Measurements from ENCODE around the gene TFAP2C.
A peak's percentile ranks its signal among the peaks of the same experiment; 100 is the strongest.
"Not testable (repeated sequence)": the region's sequence is repeated elsewhere in the genome, so short reads cannot be mapped to it uniquely, and the experiment has no call there.

The TFAP2C gene

DNA sequence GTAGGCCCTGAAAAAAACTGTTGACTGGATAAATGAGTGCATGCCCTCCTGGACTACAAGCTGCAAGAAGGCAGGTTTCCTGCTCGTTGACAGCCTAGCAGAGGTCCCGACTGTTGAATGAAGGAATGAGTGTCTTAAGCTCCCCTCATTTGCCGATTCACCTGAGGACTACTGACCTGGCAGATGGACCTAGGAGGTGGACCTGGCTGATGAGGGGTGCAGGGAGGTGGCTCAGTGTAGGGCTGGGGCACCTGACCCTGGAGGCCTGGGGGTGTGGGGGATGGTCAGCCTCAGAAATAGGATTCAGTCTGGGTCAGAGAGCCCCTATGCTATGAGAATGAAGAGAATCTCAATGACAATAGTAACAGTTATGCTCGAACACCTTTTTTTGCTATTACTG lies 11.6 kb upstream of the TFAP2C start:
- no peak for DNase-seq

DNA sequence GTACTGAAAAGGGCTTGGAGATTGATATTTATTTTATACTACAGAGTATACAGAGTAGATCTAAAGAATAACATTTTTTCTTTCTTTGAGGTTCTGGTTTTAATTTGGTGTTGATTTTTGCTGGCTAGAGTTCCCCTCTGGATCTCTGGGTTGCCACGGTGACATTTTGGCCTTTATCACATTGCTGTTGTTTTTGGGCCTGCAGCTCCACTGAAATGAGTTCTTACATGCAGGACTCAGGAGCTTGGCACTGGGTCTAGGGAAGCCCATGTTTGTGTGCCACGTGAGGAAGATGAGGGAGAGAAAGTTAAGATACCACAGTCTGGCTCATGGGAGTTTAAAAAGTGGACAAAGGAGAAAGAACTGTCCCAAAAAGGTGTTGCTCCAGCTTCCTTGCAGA lies 7.4 kb upstream of the TFAP2C start:
- no peak for DNase-seq

DNA sequence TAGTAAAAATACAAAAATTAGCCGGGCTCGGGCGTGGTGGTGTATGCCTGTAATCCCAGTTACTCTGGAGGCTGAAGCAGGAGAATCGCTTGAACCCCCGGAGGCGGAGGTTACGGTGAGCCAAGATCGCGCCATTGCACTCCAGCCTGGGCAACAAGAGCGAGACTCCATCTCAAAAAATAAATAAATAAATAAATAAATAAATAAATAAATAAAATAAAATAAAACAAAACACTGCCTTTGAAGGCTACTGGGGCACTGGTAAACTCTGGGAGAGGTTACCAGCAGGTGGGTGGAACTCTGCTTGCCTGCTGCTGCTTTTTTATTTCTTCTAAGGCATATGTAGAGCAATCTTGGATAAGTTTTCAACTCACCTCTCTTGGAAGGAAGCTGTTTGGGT lies 5.2 kb upstream of the TFAP2C start:
- not testable (repeated sequence) for DNase-seq

DNA sequence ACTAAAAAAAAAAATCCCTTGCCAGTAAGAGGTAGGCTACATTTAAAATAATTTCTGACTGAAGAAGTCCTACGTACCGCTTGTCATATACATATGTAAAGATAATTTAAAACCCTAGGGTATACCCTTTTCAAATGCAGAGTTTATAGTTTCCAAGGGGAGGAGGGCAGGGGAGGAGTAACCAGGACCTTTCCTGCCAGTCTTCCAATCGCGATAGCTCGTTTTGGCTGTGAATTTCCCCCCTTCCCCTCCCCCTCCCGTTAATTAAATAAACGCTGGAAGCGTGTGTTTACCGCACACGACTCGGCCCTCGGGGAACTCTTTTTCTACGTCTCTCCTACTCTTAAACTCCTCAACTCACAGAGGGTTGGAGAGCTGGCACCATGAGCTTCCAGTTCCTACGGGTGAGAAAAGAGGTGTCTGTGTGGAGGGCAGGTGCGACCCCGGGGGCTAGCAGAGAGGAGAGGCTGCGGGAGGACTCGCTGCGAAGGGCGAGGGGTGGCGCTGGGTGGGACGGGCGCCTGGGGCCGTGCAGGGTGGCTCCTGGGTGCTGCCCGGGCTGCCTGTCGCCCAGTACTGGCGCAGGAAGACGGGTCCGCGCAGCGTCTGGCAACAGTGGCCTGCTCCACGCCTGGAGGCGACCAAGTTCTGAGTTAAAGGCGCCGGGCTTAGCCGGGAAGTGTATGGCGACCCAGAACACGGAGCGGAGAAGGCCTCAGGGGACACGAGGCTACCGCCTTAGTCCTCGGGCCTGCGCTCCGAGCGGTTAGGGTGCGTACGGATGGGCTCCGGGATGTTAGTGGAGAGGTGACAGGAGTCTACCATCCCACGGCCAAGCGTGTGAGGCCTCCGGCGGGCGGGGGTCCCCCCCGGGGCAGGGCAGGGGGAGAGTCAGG lies 4.1 kb upstream of the TFAP2C start:
- no peak for DNase-seq

DNA sequence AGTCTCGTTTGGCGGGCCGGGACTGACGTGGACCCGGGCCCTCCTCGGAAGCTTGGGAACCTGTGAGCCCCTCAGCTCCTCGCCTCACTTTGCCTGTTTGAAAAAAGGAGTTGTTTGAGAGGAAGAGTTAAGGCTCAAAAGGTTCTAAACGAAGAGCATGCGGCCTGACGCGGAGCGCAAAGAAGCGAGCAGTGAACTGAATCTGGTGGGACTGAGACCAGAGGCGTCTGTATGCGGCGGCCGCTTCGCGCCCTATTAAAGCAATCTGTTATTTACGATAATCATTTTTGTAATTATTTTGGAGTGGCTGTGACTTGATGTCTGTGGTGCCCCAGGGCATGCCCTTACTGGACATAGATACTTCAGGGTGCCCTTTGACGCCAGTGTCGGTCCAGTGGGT lies 3.3 kb upstream of the TFAP2C start:
- DNase-seq = no peak

DNA sequence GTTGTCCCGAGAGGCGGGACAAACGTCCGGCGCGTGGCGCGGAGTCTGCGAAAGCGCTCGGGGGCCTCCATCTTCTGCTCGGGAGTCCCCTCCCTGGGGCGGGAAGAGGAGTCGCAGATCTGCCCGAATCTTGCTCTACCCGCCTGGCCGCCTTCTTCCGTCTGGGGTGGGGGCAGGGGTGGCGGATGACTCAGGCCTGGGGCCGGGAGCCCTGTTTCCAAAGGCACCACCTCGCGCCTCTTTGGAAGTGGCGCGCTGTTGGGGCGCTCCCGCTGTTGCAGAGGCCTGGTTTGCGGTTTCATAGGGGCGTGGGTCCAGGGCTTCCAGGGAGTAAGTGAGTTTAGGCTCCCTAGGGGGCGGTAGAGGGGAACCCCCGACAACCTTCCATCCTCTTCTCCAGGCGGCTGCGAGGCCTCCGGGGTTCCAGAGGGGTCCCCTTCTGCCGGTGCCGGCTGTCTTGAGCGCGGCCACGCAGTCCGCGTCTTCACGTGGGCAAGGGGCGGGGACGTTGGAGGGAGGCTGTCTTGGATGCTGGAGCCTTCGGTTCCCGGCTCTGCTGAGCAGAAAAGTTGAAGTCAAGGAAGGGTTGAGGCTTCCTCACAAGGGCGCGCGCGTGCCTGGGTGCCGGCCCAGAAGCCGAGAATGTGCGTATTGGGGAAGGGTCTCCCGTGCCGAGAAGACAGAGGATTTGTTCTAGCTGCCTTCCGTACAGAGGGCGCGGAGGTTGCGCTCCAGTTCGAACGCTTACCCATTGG lies 2.6 kb upstream of the TFAP2C start:
- no peak for DNase-seq

DNA sequence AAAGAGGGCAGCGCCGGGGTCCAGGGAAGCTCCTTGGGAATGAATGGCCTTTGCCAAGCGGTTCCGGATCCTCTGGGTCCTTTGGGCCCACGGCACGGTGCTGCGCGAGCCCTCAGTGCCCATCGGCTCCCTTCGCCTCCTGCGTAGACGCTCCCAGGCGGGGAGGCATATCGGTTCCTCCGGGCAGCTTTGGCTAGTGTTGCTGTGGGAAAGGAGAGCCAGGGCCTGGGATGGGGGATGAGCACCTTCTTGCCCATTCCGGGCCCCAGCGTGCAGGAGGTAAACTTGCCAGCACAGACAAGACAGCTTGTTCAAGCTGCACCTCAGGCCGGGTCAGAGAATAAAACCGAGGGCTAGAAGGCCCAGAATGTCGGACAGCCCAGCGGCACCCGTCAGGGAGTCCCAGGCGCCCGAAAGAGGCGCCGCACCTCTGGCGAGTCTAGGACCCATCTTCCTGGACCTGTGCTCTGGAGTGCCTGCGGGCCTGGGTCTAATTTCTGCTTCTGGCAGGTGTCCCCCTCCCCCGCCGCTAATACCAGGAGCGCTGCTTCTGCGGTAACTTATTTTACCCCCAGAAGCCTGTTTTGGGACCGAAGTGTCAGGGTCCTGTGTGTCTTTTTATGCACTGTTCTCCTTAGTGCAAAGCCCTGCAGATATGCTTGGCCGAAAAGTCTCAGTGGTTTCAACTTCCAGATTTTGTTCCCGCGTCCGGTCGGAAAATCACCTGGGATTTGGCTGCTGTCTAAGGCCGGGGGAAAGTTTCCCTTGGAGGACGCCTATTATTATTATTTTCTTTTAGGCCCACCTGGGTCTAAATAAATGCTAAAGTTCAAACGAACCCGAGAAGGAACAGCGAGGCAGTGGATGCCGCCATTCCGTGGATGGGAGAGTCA lies 1.7 kb upstream of the TFAP2C start:
- DNase-seq = no peak

DNA sequence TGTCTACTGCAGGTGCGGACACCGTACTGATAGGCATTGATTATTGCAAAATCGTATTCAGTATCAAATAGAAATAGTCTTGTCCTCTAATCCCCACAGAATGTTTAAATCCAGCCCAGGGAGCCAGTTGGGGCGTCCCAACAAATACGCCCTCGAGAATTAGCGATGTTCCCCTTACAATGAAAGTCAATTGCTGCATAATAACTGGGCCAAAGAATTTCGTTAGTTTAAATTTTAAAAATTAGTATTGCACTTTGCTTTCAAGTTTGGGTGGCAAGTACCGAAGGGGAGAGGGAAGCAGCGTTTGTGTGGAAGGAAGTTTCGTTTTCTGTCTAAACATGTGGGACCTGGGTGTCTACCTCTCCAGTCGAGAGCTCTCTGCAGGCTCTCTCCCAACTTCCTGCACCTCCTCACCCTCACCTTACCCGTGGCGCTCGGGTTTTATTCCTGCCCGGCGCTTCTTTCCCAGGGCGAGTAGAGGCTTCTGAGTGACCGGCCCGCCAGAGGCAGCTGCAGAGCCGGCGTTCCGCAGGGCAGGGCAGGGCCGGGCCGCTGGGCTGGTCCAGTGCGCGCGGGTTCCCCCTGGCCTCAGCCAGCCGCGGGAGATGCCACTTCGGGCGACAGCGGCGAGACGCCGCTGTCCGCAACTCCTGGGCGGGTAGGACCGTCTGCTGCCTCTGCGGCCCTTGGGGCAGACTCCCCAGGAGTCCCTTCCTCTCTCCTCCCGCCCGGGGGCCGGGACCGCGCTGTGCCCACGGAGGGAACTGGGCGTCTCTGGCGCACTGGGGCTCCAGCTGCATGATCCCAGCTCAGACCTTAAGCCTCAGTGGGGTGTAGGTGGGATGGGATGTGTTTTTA lies 862 bp upstream of the TFAP2C start:
- DNase-seq = no peak

DNA sequence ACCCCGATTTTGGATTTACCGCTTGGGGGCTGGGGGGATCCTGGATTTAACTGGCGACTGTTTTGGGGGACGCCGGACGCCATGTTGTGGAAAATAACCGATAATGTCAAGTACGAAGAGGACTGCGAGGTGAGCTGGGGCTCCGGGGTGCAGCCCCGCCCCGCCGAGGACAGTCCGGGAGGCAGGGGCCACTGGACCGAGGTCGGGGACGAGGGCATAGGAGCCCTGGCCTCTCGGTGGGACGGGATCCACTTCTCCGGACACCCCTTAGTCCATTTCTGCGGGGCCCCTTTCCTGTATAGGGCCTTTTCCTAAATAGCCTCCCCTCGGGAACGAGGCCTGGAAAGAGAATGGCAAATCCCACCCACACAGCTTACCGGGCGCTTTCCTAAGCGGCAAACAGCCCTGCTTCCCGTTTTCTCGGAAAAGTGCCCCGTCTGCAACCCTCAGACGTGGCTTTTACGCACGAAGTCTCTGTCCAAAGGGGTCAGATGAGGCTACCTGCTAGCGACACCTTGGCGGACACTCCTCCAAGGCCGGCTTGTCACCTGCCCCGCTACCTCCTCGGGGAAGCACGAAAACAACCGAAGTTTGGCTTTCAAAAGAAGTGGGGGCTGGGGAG lies 469 bp downstream of the TFAP2C start:
- DNase-seq = no peak

DNA sequence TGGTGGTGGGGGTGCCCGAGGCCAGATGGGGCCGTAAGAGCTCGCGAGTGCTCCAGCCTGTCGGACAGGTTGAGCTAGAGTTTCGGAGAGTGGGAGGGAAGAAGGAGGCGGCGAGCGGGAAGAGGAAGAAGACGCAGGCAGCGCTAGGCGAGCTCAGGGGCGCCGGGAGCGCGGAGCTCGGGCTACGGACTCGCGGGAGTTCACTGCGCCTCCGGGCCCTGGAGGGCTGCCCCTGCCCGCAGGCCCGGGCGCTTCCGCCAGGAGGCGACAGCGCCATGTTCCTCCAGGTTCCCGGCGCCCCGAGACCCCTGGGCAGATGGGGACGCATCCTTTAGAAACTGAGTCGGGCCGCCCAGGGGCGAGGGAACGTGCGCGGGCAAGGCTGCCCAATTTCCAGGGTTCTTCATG lies 984 bp downstream of the TFAP2C start:
- DNase-seq = no peak

DNA sequence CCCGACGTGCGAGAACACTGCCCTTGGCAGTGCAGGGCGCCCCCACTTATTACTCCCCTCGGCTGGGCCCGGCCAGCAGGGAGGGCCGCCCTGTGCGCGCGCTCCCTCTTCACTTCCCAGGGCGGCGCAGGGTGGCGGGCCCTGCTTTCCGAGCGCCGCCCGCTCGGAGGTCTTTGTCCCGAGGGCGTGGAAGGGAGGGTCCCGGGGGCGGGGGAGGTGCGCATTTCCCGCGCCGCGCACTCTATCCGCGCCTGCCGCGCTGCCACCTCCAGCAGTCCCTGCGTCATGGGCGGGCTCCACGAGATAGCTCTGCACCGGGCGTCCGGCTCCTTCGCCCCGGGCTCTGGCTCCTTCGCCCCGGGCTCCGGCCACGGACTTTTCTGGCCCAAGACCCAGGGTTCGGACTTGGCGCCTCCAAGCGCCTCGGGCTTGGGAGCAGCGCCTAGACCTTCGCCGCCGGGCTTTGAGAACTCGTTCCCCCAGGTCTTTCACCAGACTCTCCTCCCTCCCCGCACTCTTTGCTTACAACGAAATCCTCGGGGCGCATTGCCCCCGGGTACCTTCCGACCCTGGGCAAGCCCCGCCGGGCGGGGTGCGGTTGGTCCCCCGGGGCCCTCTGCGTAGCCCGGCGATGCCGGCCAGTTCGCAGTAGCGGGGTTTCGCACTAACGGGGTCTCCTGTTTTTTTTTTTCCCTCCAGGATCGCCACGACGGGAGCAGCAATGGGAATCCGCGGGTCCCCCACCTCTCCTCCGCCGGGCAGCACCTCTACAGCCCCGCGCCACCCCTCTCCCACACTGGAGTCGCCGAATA lies 1.6 kb downstream of the TFAP2C start:
- no peak for DNase-seq

DNA sequence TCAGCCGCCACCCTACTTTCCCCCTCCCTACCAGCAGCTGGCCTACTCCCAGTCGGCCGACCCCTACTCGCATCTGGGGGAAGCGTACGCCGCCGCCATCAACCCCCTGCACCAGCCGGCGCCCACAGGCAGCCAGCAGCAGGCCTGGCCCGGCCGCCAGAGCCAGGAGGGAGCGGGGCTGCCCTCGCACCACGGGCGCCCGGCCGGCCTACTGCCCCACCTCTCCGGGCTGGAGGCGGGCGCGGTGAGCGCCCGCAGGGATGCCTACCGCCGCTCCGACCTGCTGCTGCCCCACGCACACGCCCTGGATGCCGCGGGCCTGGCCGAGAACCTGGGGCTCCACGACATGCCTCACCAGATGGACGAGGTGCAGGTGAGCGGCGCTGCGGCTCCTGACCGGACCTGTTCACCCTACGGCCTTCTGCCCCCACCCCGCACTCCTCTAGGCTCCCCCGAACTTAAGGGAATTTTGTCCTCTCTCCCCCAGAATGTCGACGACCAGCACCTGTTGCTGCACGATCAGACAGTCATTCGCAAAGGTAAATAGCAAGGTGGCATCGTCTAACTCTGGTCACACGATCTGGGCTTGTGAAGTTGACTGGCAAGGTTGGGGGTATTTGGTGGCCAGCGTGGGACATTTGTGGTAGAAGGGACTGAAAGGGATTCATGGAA lies 2.3 kb downstream of the TFAP2C start:
- DNase-seq = no peak

DNA sequence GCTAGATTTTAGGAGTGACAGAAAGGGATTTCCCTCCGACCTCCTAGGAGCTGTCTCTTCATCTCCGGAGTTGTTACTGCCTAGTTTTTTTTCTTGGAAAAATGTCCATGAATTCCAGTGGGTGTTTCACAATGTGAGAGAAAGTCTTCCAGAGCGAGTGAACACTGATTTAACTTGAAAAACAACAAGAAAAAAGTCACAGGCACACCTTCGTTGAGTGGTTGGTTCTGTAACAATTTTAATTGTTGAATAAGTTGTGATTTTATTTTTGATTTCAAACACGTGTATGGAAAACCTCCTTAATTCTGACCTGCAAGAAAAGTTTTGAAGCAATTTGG lies 2.9 kb downstream of the TFAP2C start:
- DNase-seq = no peak

DNA sequence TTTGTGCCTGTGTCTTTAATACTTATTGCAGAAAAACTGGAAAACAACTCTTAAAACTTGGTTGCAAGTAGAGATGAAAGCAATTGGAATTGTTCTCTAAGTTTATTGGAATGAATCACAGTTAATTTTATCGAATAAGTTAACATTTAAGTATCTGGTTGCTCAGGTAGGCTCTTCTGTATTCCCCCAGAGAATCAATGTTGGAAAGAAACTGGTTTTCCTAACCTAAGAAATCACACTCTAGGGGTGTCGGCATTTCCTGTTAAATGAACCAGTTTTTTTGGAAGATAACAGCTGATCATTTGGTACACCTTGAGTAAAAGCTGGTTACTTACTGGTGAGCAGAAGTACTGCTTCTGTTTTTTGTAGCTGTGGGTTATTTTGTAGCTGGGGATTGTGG lies 5.2 kb downstream of the TFAP2C start:
- no peak for DNase-seq

DNA sequence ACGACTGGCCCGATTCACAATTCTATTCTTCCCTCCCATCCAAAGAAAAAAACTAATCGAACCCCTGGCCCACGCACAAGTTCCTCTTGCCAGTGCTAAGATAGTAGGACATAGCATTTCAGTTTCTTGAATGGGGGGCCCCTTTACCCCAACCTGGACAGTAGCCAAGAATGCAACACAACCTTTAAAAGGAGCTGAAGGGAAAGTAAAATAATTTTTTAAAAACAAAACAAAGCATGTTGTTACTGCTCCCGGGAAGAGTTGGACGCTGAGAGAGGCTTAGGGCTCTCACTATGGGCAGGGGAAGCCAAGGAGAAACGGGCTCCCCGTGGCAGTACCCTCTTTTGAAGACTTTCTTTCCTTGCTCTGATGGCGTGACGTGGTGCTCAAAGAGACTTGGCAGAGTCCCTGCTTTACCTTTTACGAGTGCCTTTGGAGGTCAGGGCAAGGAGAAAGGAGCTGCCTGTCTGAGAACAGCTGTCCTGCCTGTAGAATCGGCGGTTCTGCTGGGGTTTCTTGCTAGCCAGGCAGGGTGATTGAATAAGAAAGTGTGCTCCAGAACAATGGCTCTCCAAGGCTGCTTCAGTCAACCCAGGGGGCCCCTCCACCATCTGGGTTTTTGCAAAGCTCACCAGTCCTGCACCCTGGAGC lies 5.8 kb downstream of the TFAP2C start:
- no peak for DNase-seq

DNA sequence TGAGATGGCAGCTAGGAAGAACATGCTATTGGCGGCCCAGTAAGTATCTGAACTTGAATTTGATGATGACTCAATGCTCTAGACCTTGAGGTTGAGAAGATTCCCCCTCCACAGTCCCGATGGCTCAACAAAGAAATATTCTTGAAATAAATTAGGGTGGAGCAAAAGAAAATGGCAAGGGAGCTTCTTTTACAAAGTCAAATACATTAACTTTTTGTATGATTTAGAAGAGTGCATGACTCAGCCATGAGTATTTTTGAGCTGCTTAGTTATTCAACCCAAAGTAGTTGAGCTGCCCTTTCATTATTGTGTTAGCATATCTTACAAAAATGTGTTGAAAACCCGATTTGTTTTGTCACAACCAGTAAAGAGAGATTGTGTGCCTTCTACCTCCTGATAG lies 7.6 kb downstream of the TFAP2C start:
- no peak for DNase-seq

DNA sequence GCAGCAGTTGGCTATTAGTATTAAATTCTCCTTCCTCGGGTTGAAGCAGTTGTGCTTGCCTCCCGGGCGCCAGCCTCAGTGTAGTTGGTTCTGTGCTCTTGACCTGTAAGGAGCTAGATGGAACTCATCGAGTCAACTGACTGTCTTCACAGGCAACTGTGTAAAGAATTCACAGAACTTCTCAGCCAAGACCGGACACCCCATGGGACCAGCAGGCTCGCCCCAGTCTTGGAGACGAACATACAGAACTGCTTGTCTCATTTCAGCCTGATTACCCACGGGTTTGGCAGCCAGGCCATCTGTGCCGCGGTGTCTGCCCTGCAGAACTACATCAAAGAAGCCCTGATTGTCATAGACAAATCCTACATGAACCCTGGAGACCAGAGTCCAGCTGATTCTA lies 8.5 kb downstream of the TFAP2C start:
- peak in 1 of 14 donors; percentile 7 for DNase-seq

DNA sequence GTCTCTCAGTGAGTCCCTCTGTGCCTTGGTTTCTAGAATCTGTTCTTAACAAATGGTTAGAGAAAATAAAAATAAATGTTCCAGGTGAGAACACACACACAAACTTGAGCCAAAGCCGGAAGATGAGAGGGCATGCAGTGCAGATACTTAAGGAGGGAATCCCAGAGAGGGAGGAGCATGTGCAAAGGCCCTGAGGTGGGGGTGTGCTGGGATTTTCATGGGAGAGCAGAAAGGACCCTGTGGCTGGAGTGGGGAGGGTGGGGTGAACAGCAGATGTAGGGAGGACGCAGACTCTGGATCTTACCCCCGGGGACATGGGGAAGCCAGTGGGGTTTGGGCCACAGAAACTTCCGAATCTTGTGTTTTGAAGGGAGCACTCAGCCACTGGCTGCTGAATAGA lies 17.5 kb downstream of the TFAP2C start:
- DNase-seq = no peak

DNA sequence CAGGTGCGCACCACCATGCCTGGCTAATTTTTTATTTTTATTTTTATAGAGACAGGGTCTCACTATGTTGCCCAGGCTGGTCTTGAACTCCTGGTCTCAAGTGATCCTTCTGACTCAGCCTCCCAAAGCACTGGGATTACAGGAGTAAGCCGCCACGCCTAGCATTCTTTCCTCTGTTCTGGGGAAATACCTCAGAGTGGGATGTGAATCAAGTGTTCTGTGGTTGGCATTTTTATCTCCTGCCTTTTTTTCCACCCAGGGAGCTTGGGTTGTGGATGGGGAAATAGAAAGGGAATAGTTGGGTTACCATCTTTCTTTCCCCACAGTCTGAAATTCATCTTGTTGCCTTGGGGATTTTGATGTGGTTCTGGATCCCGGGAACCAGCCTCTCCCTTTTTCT lies 24.1 kb downstream of the TFAP2C start:
- no peak for DNase-seq

DNA sequence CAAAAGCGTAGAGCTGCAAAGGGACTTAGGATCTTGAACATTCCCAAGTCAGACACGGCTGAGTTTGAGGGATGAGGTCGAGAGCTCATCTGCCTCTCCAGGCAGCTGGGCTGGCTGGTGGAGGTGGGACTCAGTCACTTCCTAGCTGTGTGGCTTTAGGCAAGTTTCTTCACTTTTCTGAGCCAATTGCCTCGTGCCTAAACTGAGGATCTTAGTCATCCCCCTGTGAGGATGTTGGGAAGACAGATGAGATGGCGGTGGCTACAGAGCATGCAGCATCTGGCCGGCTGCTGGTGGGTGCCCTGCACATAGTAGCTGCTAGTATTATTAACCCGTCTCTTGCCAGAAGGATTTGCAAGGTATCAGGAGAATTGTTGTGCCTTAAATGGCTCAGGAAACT lies 27.5 kb downstream of the TFAP2C start:
- DNase-seq = no peak

All from C1 segment of cervical spinal cord (tissue), 14 donors.